HEK293T (cell line): ENCODE measurements around the gene APPBP2.

Source experiments
- ARNT ChIP-seq: fragments of 450-650 bp; IDR thresholded peaks from 2 replicates; pipeline ENCODE4 v1.6.1; 2017; ENCODE audit warnings: mild to moderate bottlenecking
- ELF4 ChIP-seq: fragments of 450-650 bp; IDR thresholded peaks from 2 replicates; pipeline ENCODE4 v1.6.1; 2017; ENCODE audit warnings: antibody characterized with exemption
- FOXA1 ChIP-seq: fragments of 450-650 bp; IDR thresholded peaks from 2 replicates; pipeline ENCODE4 v1.6.1; 2016; ENCODE audit warnings: mild to moderate bottlenecking
- FOXK2 ChIP-seq: fragments of 450-650 bp; IDR thresholded peaks from 2 replicates; pipeline ENCODE4 v1.6.1; 2016; ENCODE audit warnings: mild to moderate bottlenecking
- FOXM1 ChIP-seq: fragments of 450-650 bp; IDR thresholded peaks from 2 replicates; pipeline ENCODE4 v1.6.1; 2017; ENCODE audit warnings: mild to moderate bottlenecking, borderline replicate concordance
- NFRKB ChIP-seq: fragments of 450-650 bp; IDR thresholded peaks from 2 replicates; pipeline ENCODE4 v1.6.1; 2016; ENCODE audit warnings: mild to moderate bottlenecking, moderate library complexity
- SP1 ChIP-seq: fragments of 450-650 bp; IDR thresholded peaks from 2 replicates; pipeline ENCODE4 v1.6.1; 2017

GRCh38 chr17:60538726-60539125, 12.7 kb upstream of the APPBP2 start:
- TF ChIP-seq SP1 (no peak), NFRKB (no peak), FOXA1 (no peak), ELF4 (no peak), ARNT (no peak), FOXK2 (no peak), FOXM1 (no peak)
